GM21619 (cell line): ENCODE results near the gene CCL25.

Source experiments
- ATAC-seq: cut with Tn5 transposase; IDR thresholded peaks from one replicate; pipeline ENCODE4 v1.9.1; 2021; ENCODE audit not compliant: unreplicated experiment

The CCL25 gene

GRCh38 chr19:8045872-8046568 lies 6.5 kb upstream of the CCL25 start:
- ATAC-seq = no peak

- ATAC-seq = no peak
Measured at GRCh38 chr19:8046569-8047165, 5.9 kb upstream of the CCL25 start.

GRCh38 chr19:8050274-8051096 lies 2.1 kb upstream of the CCL25 start:
- ATAC-seq = peak; percentile 74

GRCh38 chr19:8054169-8054568 lies 1.6 kb downstream of the CCL25 start:
- no peak for ATAC-seq

- no peak for ATAC-seq
Measured at GRCh38 chr19:8056533-8056932, 4.0 kb downstream of the CCL25 start.

- no peak for ATAC-seq
Measured at GRCh38 chr19:8057545-8058270, 5.1 kb downstream of the CCL25 start.

- no peak for ATAC-seq
Measured at GRCh38 chr19:8064911-8065874, 12.6 kb downstream of the CCL25 start.

- ATAC-seq = no peak
Measured at GRCh38 chr19:8065875-8066261, 13.3 kb downstream of the CCL25 start.

- ATAC-seq = no peak
Measured at GRCh38 chr19:8069096-8069973, 16.8 kb downstream of the CCL25 start.

GRCh38 chr19:8071912-8072311 lies 19.4 kb downstream of the CCL25 start:
- no peak for ATAC-seq

GRCh38 chr19:8074501-8074900 lies 21.9 kb downstream of the CCL25 start:
- no peak for ATAC-seq

GRCh38 chr19:8075158-8076074 lies 22.9 kb downstream of the CCL25 start:
- ATAC-seq = no peak

- ATAC-seq = no peak
Measured at GRCh38 chr19:8079988-8080387, 27.4 kb downstream of the CCL25 start.

GRCh38 chr19:8080832-8081231 lies 28.3 kb downstream of the CCL25 start:
- ATAC-seq = no peak

GRCh38 chr19:8081569-8082550 lies 29.3 kb downstream of the CCL25 start:
- ATAC-seq = no peak

GRCh38 chr19:8083141-8083540 lies 30.6 kb downstream of the CCL25 start:
- ATAC-seq = no peak

- no peak for ATAC-seq
Measured at GRCh38 chr19:8084152-8084551, 31.6 kb downstream of the CCL25 start.
